DMS 273 (cell line): Measurements from ENCODE around the gene MICALL2.

Experiments used
- DNase-seq: peaks from one replicate; lab custom pipeline; 2025; ENCODE audit not compliant: unreplicated experiment; lab: John Stamatoyannopoulos, UW

Gene MICALL2

GRCh38 chr7:1396195-1396594 lies 63.1 kb downstream of the MICALL2 start:
- no peak for DNase-seq

DNA sequence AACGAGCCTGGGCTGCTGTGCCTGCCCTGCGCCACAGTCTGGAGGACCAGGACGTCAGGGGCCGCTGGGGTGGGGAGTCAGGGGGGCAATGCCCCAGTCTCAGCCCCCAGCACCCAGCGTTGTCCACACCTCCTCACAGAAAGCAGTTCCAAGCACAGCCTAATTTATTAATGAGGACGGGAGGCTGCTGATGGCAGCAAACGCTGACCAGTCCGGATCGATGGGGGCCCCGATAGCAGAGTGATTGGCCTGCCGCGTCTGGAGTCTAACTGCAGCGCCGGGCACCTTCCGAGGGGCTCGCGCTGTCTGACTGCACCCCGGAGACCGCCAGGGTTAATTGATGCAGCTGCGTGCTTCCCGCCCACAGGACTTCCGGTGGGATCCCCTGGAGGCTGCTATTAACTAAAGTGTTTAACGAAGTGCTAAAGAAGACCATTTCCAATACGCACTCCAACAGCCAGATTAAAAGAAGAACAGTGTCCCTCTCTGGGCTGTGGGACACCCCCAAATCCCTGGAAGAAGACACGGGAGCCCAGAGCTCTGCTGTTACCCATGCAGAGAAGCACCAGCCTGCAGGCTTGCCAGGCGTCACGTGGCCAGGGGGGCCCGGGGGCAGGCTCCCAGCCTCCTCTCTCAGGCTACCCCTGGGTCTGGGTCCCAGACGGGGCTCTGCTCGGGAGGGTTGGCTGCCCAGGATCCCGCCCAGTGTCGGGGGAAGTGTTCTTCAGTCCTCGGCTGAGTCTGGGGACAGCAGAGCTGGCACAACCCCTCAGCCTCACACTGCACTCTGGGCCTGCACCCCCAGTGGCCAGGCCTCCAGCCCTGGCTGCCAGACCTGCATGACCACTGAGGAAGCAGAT lies 63.8 kb downstream of the MICALL2 start:
- no peak for DNase-seq

DNA sequence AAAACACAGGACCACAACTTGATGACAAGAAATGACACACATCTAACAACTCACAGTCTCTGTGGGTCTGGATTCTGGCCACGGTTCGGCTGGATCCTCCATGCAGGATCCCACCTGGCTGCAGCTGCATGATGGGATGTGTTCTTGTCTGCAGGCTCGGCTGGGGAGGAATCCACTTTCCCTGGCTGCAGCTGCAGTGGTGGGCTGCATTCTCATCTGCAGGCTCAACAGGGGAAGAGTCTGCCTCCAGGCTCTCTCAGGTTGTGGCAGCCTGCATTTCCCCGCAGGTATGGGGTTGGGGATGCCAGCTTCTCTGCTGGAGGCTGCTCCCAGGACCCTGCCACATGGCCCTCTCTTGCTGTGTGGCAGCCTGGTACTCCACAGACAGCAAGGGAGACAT lies 64.9 kb downstream of the MICALL2 start:
- no peak for DNase-seq

GRCh38 chr7:1393421-1393820 lies 65.8 kb downstream of the MICALL2 start:
- no peak for DNase-seq

- DNase-seq, result no peak
These were observed 66.7 kb downstream of the MICALL2 start for GRCh38 chr7:1392556-1392955.

DNA sequence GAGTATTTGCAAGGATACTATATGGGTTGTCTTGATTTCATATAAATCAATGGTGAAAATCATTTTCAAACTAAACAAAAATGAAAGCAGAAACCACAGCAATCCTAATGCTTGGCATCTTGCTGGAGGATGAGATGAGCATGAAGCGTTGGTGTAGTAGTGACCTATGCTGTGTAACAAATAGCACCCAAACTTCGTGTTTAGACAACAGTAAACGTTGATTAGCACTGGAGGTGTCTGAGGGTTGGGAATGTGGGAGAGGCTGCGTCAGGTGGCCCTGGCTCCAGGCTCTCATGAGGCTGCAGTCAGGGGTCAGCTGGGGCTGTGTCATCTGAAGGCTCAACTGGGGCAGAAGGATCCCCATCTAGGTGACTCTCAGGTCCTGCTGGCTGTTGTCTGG lies 67.8 kb downstream of the MICALL2 start:
- DNase-seq, result no peak

- DNase-seq, result no peak
These were observed 70.5 kb downstream of the MICALL2 start for GRCh38 chr7:1388703-1389335.

- DNase-seq, result no peak
These were observed 71.1 kb downstream of the MICALL2 start for GRCh38 chr7:1388021-1388702.

GRCh38 chr7:1387261-1387660 lies 72.0 kb downstream of the MICALL2 start:
- DNase-seq, result no peak

- DNase-seq, result peak; percentile 83
These were observed 72.5 kb downstream of the MICALL2 start for GRCh38 chr7:1386623-1387220.

- DNase-seq, result no peak
These were observed 73.3 kb downstream of the MICALL2 start for GRCh38 chr7:1385809-1386622.

GRCh38 chr7:1385086-1385808 lies 74.0 kb downstream of the MICALL2 start:
- no peak for DNase-seq
